H9 (cell line): ENCODE data around the gene ASCC3. TPM values are rescaled to one million over a fixed set of nuclear protein-coding genes. Genes with fewer than 3 reads are reported as not detected.

Experiments
- DNase-seq: peaks from one replicate; pipeline ENCODE4 v3.0.0-alpha.2; 2017
- H2AFZ ChIP-seq: one replicate; pipeline ENCODE4 v1.6.1; 2013; ENCODE audit warnings: mild to moderate bottlenecking, low read length, control low read depth, moderate library complexity
- H2AK5ac ChIP-seq: 2 replicates; pipeline ENCODE4 v1.6.1; 2013; ENCODE audit warnings: low read length, control low read depth, mixed read lengths; ENCODE audit not compliant: insufficient read length
- H2BK120ac ChIP-seq: one replicate; pipeline ENCODE4 v1.6.1; 2013; ENCODE audit warnings: low read depth, mild to moderate bottlenecking, low read length, control low read depth, inconsistent platforms; ENCODE audit not compliant: poor library complexity, severe bottlenecking
- H2BK12ac ChIP-seq: 2 replicates; pipeline ENCODE4 v1.6.1; 2013; ENCODE audit warnings: low read length, control low read depth, mixed read lengths, low read depth; ENCODE audit not compliant: insufficient read length
- H2BK15ac ChIP-seq: 2 replicates; pipeline ENCODE4 v1.6.1; 2013; ENCODE audit warnings: low read depth, low read length, control low read depth
- H2BK20ac ChIP-seq: one replicate; pipeline ENCODE4 v1.6.1; 2013; ENCODE audit warnings: low read depth, mild to moderate bottlenecking, low read length, control low read depth, inconsistent platforms; ENCODE audit not compliant: poor library complexity, severe bottlenecking
- H2BK5ac ChIP-seq: 2 replicates; pipeline ENCODE4 v1.6.1; 2013; ENCODE audit warnings: low read length, control low read depth, mixed read lengths; ENCODE audit not compliant: insufficient read length
- H3K14ac ChIP-seq: 2 replicates; pipeline ENCODE4 v1.6.1; 2013; ENCODE audit warnings: low read length, control low read depth; ENCODE audit not compliant: insufficient read depth
- H3K18ac ChIP-seq: 2 replicates; pipeline ENCODE4 v1.6.1; 2013; ENCODE audit warnings: low read depth, mild to moderate bottlenecking, mixed read lengths, low read length, control low read depth; ENCODE audit not compliant: insufficient read length
- H3K23ac ChIP-seq: 2 replicates; pipeline ENCODE4 v1.6.1; 2013; ENCODE audit warnings: low read length, control low read depth, mixed read lengths, low read depth; ENCODE audit not compliant: insufficient read length
- H3K23me2 ChIP-seq: 2 replicates; pipeline ENCODE4 v1.6.1; 2013; ENCODE audit warnings: low read depth, mild to moderate bottlenecking, mixed read lengths, low read length, control low read depth; ENCODE audit not compliant: insufficient read length, poor library complexity, severe bottlenecking
- H3K27ac ChIP-seq: 2 replicates; pipeline ENCODE4 v1.5.1; 2013; ENCODE audit warnings: low read length, control low read depth, mixed read lengths, low read depth; ENCODE audit not compliant: insufficient read length
- H3K27me3 ChIP-seq: 2 replicates; pipeline ENCODE4 v1.6.1; 2013; ENCODE audit warnings: low read length, control low read depth, inconsistent platforms; ENCODE audit not compliant: insufficient read depth
- H3K4ac ChIP-seq: 2 replicates; pipeline ENCODE4 v1.6.1; 2013; ENCODE audit warnings: low read depth, mild to moderate bottlenecking, control low read depth, inconsistent platforms, low read length, moderate library complexity
- H3K4me1 ChIP-seq: 2 replicates; pipeline ENCODE4 v1.6.1; 2013; ENCODE audit warnings: low read length, control low read depth, inconsistent platforms; ENCODE audit not compliant: insufficient read depth
- H3K4me2 ChIP-seq: 2 replicates; pipeline ENCODE4 v1.6.1; 2013; ENCODE audit warnings: low read length, control low read depth, mixed read lengths; ENCODE audit not compliant: insufficient read length, insufficient read depth
- H3K56ac ChIP-seq: 2 replicates; pipeline ENCODE4 v1.6.1; 2013; ENCODE audit warnings: low read depth, mild to moderate bottlenecking, mixed read lengths, low read length, control low read depth; ENCODE audit not compliant: insufficient read length
- H3K79me1 ChIP-seq: 2 replicates; pipeline ENCODE4 v1.6.1; 2013; ENCODE audit warnings: low read depth, mild to moderate bottlenecking, moderate library complexity, low read length, control low read depth, inconsistent platforms; ENCODE audit not compliant: insufficient read depth, poor library complexity, severe bottlenecking
- H3K79me2 ChIP-seq: 2 replicates; pipeline ENCODE4 v1.6.1; 2013; ENCODE audit warnings: low read length, control low read depth, inconsistent platforms; ENCODE audit not compliant: insufficient read depth
- H3K9ac ChIP-seq: 2 replicates; pipeline ENCODE4 v1.6.1; 2013; ENCODE audit warnings: low read length, control low read depth, mixed read lengths; ENCODE audit not compliant: insufficient read length; ENCODE audit errors: extremely low read depth
- H3K9me3 ChIP-seq: one replicate; pipeline ENCODE4 v1.6.1; 2013; ENCODE audit warnings: low read depth, low read length, inconsistent platforms; ENCODE audit not compliant: control insufficient read depth
- H3T11ph ChIP-seq: one replicate; pipeline ENCODE4 v1.6.1; 2013; ENCODE audit warnings: mild to moderate bottlenecking, low read length, control low read depth, inconsistent platforms
- H4K20me1 ChIP-seq: one replicate; pipeline ENCODE4 v1.6.1; 2013; ENCODE audit not compliant: control insufficient read depth, insufficient read length, insufficient read depth
- H4K5ac ChIP-seq: 2 replicates; pipeline ENCODE4 v1.6.1; 2013; ENCODE audit warnings: low read depth, mild to moderate bottlenecking, mixed read lengths, low read length, control low read depth; ENCODE audit not compliant: insufficient read length
- H4K8ac ChIP-seq: replicated peaks from 2 replicates; pipeline ENCODE4 v1.6.1; 2013; ENCODE audit warnings: low read length, control low read depth, mixed read lengths, low read depth; ENCODE audit not compliant: insufficient read length
- H4K91ac ChIP-seq: 2 replicates; pipeline ENCODE4 v1.6.1; 2013; ENCODE audit warnings: low read depth, mild to moderate bottlenecking, moderate library complexity, mixed read lengths, low read length, control low read depth; ENCODE audit not compliant: insufficient read length
- H3K27ac Mint-ChIP-seq, 3 experiments: 2 replicates in 2 of 3; 3 replicates in 1 of 3; pipeline ENCODE4 v1.8.0; 2020 to 2021; ENCODE audit warnings: mixed read lengths in 3 of 3, mild to moderate bottlenecking in 1 of 3, moderate library complexity in 1 of 3
- H3K27me3 Mint-ChIP-seq: 2 replicates; pipeline ENCODE4 v1.8.0; 2021; ENCODE audit warnings: low read depth, mild to moderate bottlenecking, moderate library complexity, mixed read lengths
- H3K36me3 Mint-ChIP-seq, 3 experiments: 2 replicates in 2 of 3; 3 replicates in 1 of 3; pipeline ENCODE4 v1.8.0; 2020 to 2021; ENCODE audit warnings: low read depth in 3 of 3, mixed read lengths in 3 of 3; ENCODE audit not compliant: insufficient read depth in 1 of 3
- H3K4me1 Mint-ChIP-seq, 2 experiments: 2 replicates each; pipeline ENCODE4 v1.8.0; 2020; ENCODE audit warnings: mixed read lengths in 2 of 2
- H3K4me3 Mint-ChIP-seq, 2 experiments: 2 replicates in 1 of 2; 3 replicates in 1 of 2; pipeline ENCODE4 v1.8.0; 2020 to 2021; ENCODE audit warnings: mild to moderate bottlenecking in 2 of 2, mixed read lengths in 2 of 2, moderate library complexity in 1 of 2
- H3K9me3 Mint-ChIP-seq, 2 experiments: 2 replicates in 1 of 2; 3 replicates in 1 of 2; pipeline ENCODE4 v1.8.0; 2020; ENCODE audit warnings: mild to moderate bottlenecking in 2 of 2, mixed read lengths in 2 of 2, moderate library complexity in 1 of 2
- WGBS: extraction: QIAGEN DNeasy Blood & Tissue Kit; methylation state at CpG from one replicate; pipeline ENCODE4 v1.1.7; 2013; ENCODE audit warnings: missing lambda C conversion rate, low lambda C conversion rate, mixed read lengths; ENCODE audit not compliant: insufficient read length; ENCODE audit errors: extremely low coverage; 5-methylcytosine and 5-hydroxymethylcytosine counted together
- total RNA-seq: library from RNA; stranded (reverse); gene quantifications from 2 replicates; pipeline ENCODE4 v1.2.1, GENCODE V29; 2021
- TF ChIP-seq, protein P1 (sequence below): fragments of 200-600 bp; sonication (generic); conservative IDR thresholded peaks from 3 replicates; pipeline ENCODE4 v1.8.0; 2021; ENCODE audit warnings: antibody characterized with exemption, mild to moderate bottlenecking

The ASCC3 gene
- total RNA-seq, 1 experiment from 2014 or later, result 63.8 TPM

GRCh38 chr6:100630536-100630935 lies 250.6 kb downstream of the ASCC3 start:
- Mint-ChIP-seq H3K9me3 (no peaks in the 10 kb centered on the region), H3K36me3 (peaks cover 0 to 5% (median 0%) of the 10 kb centered on the region in 3 experiments; a peak in 1 of 7 replicates), H3K4me1 (peaks cover 0 to 3% of the 10 kb centered on the region in 2 experiments; a peak in 1 of 4 replicates), H3K27ac (no peak overlapping the region), H3K27me3 (no peaks in the 10 kb centered on the region), H3K4me3 (no peak overlapping the region)
- WGBS, result no CpG with 5 or more reads among the region's 2 CpGs
- Histone ChIP-seq H3K4ac (no peak overlapping the region), H3T11ph (no peak overlapping the region), H3K18ac (no peak overlapping the region), H3K27me3 (no peaks in the 10 kb centered on the region), H4K8ac (no peak overlapping the region), H3K9ac (no peak overlapping the region), H2BK12ac (no peak overlapping the region), H4K91ac (no peak overlapping the region), H3K4me2 (no peak overlapping the region), H3K23me2 (no peaks in the 10 kb centered on the region), H3K14ac (no peak overlapping the region), H3K9me3 (no peaks in the 10 kb centered on the region), H3K79me1 (no peaks in the 10 kb centered on the region), H3K56ac (no peak overlapping the region), H3K27ac (no peak overlapping the region), H4K20me1 (no peaks in the 10 kb centered on the region), H2BK15ac (no peak overlapping the region), H2BK20ac (no peak overlapping the region), H3K79me2 (no peaks in the 10 kb centered on the region), H3K4me1 (no peaks in the 10 kb centered on the region), H2BK120ac (no peak overlapping the region), H2AK5ac (no peak overlapping the region), H2AFZ (no peak overlapping the region), H3K23ac (no peak overlapping the region), H2BK5ac (no peak overlapping the region), H4K5ac (no peak overlapping the region)
- TF ChIP-seq, protein P1, sequence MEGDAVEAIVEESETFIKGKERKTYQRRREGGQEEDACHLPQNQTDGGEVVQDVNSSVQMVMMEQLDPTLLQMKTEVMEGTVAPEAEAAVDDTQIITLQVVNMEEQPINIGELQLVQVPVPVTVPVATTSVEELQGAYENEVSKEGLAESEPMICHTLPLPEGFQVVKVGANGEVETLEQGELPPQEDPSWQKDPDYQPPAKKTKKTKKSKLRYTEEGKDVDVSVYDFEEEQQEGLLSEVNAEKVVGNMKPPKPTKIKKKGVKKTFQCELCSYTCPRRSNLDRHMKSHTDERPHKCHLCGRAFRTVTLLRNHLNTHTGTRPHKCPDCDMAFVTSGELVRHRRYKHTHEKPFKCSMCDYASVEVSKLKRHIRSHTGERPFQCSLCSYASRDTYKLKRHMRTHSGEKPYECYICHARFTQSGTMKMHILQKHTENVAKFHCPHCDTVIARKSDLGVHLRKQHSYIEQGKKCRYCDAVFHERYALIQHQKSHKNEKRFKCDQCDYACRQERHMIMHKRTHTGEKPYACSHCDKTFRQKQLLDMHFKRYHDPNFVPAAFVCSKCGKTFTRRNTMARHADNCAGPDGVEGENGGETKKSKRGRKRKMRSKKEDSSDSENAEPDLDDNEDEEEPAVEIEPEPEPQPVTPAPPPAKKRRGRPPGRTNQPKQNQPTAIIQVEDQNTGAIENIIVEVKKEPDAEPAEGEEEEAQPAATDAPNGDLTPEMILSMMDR, result no peak
- DNase-seq, result no peak
